Upper lobe of right lung (tissue), 1 donor: ENCODE results near the gene PDE11A. TPM values are rescaled to one million over a fixed set of nuclear protein-coding genes. Genes with fewer than 3 reads are reported as not detected.

Experiments
- ATAC-seq: fragments of 200-7000 bp; cut with Tn5 transposase; one replicate; pipeline ENCODE4 v1.9.1; 2020; ENCODE audit warnings: mild to moderate bottlenecking, moderate library complexity
- DNase-seq: peaks from one replicate; pipeline ENCODE4 v3.0.0-alpha.2; 2020
- H3K27ac ChIP-seq: fragments of 200-600 bp; one replicate; pipeline ENCODE4 v1.8.0; 2022
- H3K27me3 ChIP-seq: fragments of 200-600 bp; one replicate; pipeline ENCODE4 v1.8.0; 2022; ENCODE audit warnings: mild to moderate bottlenecking
- H3K36me3 ChIP-seq: fragments of 200-600 bp; one replicate; pipeline ENCODE4 v1.8.0; 2022
- H3K4me1 ChIP-seq: fragments of 200-600 bp; one replicate; pipeline ENCODE4 v1.8.0; 2022
- H3K4me3 ChIP-seq: fragments of 200-600 bp; one replicate; pipeline ENCODE4 v1.8.0; 2022; ENCODE audit warnings: mild to moderate bottlenecking
- H3K9me3 ChIP-seq: fragments of 200-600 bp; one replicate; pipeline ENCODE4 v1.8.0; 2022
- intact Hi-C: fragments of 100-400 bp; cut with DNase I; formaldehyde crosslinking; loops from one replicate; pipeline ENCODE4 v1.11.0; 2022
- total RNA-seq: library from RNA; stranded (reverse); fragmentation: NEBNext Ultra II Directional; extraction: Animal tissue kit (Norgen Biotek cat#: 25700); gene quantifications from one replicate; pipeline ENCODE4 v1.2.1, GENCODE V29; 2021
- TF ChIP-seq, protein P1 (sequence below): fragments of 200-600 bp; IDR thresholded peaks from one replicate; pipeline ENCODE4 v1.8.0; 2022; ENCODE audit warnings: antibody characterized with exemption
- donor health status: DM: no; HTN: yes; CAD: no; lungs with severe emphysema.

PDE11A gene
- total RNA-seq, 1 donor from 2014 or later, result not detected

DNA sequence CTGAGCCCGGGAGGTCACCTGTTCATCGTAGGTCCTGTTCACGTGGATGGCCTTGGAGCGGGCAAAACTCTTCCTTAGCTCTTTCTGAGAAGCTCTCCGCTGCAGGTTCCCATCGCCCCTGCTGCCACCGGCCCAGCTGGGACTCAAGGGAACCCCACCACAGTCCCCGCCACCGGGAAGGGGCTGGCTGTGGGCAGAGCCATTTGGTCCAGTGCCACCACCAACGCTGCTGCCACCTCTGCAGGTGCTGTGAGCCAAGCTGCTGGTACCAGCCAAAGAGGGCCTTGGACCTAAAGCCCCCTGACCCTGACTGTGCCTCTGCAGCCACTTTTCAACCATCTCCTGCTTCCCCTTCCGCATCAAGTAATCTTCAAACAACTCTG, 586 bp downstream of the PDE11A start:
- Histone ChIP-seq H3K4me1 (no peaks in the 10 kb centered on the region), H3K9me3 (no peaks in the 10 kb centered on the region), H3K4me3 (no peak overlapping the region), H3K36me3 (no peaks in the 10 kb centered on the region), H3K27me3 (peaks cover 21% of the 10 kb centered on the region), H3K27ac (no peak overlapping the region)
- DNase-seq, result no peak
- no peak for ATAC-seq
- TF ChIP-seq, protein P1, sequence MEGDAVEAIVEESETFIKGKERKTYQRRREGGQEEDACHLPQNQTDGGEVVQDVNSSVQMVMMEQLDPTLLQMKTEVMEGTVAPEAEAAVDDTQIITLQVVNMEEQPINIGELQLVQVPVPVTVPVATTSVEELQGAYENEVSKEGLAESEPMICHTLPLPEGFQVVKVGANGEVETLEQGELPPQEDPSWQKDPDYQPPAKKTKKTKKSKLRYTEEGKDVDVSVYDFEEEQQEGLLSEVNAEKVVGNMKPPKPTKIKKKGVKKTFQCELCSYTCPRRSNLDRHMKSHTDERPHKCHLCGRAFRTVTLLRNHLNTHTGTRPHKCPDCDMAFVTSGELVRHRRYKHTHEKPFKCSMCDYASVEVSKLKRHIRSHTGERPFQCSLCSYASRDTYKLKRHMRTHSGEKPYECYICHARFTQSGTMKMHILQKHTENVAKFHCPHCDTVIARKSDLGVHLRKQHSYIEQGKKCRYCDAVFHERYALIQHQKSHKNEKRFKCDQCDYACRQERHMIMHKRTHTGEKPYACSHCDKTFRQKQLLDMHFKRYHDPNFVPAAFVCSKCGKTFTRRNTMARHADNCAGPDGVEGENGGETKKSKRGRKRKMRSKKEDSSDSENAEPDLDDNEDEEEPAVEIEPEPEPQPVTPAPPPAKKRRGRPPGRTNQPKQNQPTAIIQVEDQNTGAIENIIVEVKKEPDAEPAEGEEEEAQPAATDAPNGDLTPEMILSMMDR, result no peak
- intact Hi-C loops, result no loop called here

DNA sequence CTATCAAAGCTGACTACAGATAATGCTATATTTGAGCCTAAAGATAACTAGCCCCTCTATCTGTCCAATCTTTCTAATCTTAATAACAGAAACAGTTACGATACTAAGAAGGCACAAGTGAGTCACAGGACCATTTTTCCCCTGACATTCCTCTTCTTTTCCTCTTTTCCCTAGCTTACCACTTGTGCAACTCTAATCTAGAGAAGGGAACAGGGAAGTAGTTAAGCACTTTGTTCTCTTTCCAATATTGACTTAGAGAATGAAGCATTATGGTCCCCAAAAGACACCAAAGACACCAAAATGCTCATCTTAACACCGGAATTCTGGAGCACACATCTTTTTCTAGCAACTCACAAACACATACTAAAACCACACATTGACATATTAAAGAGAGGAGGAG, 1.8 kb downstream of the PDE11A start:
- no peaks in the 10 kb centered on the region for H3K9me3 ChIP-seq
- H3K4me1 ChIP-seq, result no peaks in the 10 kb centered on the region
- no peaks in the 10 kb centered on the region for H3K36me3 ChIP-seq
- H3K27ac ChIP-seq, result no peak overlapping the region
- TF ChIP-seq, protein P1, result no peak
- intact Hi-C loops, result no loop called here
- ATAC-seq (no peak), DNase-seq (no peak)
- peaks cover 21% of the 10 kb centered on the region for H3K27me3 ChIP-seq
- H3K4me3 ChIP-seq, result no peak overlapping the region

DNA sequence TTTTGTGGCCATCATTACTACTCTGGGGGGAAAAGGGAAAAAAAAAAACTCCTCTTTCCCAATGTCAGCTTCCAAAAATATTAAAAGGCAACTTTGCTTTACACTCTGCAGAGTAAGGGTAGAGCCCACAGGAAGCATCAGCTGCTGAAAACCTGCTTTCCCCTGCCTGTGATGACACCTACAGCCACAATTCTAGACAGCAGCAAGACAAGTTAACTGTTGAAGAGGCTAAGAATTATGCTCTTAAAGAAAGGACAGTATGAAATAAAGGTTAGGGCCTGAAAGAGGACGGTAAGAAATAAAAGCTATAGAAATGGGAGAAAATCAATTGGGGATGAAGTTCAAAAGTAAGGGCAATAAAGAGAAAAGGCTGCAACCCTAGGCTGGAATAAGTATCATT, 3.0 kb downstream of the PDE11A start:
- no peaks in the 10 kb centered on the region for H3K36me3 ChIP-seq
- H3K9me3 ChIP-seq, result no peaks in the 10 kb centered on the region
- H3K4me1 ChIP-seq, result no peaks in the 10 kb centered on the region
- no peak overlapping the region for H3K27ac ChIP-seq
- intact Hi-C loops, result no loop called here
- ATAC-seq, result no peak
- TF ChIP-seq, protein P1, result no peak
- no peak for DNase-seq
- peaks cover 21% of the 10 kb centered on the region for H3K27me3 ChIP-seq
- H3K4me3 ChIP-seq, result no peak overlapping the region

DNA sequence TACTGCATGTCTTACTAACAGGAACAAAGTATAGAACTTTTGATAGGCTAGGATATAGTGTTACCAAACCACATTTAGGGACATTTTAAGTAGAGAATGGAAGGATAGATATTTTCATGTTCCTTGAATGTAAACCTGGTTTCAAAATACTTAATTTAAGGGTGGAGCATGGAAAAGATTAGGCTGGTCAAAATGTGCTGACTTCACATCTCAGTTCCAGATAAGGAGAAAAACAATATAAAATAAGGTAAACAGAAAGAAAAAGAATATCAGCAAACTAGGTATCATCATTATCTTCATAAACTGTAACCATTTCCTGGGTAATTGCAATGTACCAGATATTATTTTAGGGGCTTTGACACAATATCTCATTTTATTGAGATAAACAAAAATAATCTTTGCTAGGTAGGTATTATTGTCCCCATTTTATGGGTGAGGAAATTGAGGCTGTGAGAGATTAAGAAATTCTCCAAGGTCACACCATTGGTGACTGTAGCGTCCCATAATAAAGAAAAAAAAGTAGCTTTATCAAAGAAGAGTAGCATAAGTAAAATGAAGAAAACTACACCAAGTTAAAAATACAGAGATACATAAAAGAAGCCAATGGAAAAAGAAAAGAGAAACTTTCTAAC, 3.6 kb downstream of the PDE11A start:
- intact Hi-C loops, result no loop called here
- no peak overlapping the region for H3K4me3 ChIP-seq
- no peaks in the 10 kb centered on the region for H3K36me3 ChIP-seq
- DNase-seq (no peak), ATAC-seq (no peak)
- no peaks in the 10 kb centered on the region for H3K9me3 ChIP-seq
- H3K27ac ChIP-seq, result no peak overlapping the region
- H3K27me3 ChIP-seq, result peaks cover 15% of the 10 kb centered on the region
- TF ChIP-seq, protein P1, result no peak
- H3K4me1 ChIP-seq, result no peaks in the 10 kb centered on the region

DNA sequence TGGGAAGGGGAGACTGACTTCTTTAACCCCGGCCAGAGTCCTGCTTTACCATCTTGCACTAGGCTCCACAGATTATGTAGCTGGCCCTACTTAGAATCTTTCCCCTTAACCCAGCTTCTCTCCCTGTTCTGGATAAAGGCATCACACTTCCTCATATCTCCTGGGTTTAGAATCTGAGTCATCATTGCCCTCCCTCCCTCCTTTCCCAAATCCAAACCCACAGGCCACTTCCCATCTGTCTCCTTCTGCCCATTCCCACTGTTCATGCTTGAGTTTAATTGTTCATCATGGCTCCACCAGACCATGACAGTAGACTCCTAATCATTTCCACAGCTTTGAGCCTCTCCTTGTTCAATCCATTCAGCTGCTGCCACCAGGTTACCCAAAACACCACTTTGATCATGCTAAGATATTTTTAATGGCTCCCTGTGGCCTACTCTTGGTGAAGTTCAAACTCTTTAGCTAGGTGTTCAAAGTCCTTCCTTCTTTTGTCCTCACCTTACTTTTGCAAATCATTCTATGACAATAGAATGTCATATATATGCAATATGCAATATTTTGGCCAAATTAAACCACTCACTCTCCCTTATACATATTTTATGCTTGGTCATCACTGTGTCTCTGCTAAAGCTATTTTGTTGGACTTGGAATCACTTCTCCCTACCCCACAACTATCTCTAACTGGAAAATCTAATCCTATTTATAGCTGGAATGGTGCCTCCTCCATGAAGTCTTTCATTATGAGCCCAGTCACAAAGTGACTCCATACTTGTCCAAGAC, 5.5 kb downstream of the PDE11A start:
- H3K9me3 ChIP-seq, result no peaks in the 10 kb centered on the region
- TF ChIP-seq, protein P1, result no peak
- intact Hi-C loops, result no loop called here
- no peak overlapping the region for H3K4me3 ChIP-seq
- H3K36me3 ChIP-seq, result no peaks in the 10 kb centered on the region
- ATAC-seq (no peak), DNase-seq (no peak)
- H3K27me3 ChIP-seq, result peaks cover 12% of the 10 kb centered on the region
- no peak overlapping the region for H3K27ac ChIP-seq
- no peaks in the 10 kb centered on the region for H3K4me1 ChIP-seq
